GM18502 (cell line): ENCODE measurements around the gene MTHFD1.
A peak's percentile ranks its signal among the peaks of the same experiment; 100 is the strongest.

Experiments
- ATAC-seq: cut with Tn5 transposase; IDR thresholded peaks from one replicate; pipeline ENCODE4 v1.9.1; 2021; ENCODE audit warnings: mild to moderate bottlenecking; ENCODE audit not compliant: unreplicated experiment, poor library complexity

MTHFD1 gene

DNA sequence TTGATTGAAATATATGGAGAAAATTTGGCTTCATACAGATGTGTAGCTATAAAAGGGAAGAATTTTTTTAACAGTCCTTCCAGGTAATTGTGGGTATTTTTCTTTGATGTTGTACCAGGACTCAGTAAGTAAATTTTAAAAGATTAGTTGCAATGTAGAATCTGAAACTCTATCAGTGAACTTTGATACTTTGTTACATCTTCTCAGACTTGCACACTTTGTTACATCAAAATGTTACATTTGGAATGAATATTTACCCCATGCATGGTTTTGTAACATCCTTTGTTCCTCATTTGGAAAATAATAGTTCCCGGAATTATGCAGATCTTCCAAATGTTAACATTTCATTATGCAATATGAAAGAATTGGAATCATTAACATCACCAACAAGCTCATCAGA is 13.8 kb downstream of the MTHFD1 start:
- no peak for ATAC-seq

DNA sequence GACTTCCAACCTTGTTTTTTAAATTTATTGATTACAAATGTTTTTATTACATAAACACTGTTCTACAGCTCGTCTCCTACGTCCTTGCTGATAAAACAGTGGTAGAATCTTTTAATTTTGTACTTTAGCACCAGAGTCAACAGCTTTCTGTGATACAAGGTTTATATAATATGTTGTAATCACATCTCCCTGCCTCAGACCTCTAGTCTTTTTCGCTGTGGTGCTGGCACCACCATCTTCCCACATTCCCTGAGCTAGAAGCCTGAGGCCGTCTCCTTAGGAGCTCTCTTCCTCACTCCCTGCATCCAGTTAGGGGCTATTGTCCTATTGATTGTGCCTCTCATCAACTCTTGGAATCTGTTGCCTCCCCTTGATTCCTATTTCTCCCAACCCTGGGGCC is 17.1 kb downstream of the MTHFD1 start:
- no peak for ATAC-seq

DNA sequence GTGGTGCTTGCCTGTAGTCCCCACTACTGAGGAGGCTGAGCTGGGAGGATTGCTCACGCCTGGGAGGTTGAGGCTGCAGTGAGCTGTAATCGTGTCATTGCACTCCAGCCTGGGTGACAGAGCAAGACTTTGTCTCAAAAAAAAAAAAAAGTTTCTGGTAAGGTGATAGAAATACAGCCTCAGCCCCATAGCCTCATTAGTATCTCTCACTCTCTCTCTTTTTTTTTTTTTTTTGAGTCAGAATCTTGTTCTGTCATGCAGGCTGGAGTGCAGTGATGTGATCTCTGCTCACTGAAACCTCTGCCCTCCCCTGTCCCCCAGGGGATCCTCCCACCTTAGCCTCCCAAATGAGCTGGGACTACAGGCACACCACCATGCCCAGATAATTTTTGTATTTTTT is 19.2 kb downstream of the MTHFD1 start:
- ATAC-seq: no peak

DNA sequence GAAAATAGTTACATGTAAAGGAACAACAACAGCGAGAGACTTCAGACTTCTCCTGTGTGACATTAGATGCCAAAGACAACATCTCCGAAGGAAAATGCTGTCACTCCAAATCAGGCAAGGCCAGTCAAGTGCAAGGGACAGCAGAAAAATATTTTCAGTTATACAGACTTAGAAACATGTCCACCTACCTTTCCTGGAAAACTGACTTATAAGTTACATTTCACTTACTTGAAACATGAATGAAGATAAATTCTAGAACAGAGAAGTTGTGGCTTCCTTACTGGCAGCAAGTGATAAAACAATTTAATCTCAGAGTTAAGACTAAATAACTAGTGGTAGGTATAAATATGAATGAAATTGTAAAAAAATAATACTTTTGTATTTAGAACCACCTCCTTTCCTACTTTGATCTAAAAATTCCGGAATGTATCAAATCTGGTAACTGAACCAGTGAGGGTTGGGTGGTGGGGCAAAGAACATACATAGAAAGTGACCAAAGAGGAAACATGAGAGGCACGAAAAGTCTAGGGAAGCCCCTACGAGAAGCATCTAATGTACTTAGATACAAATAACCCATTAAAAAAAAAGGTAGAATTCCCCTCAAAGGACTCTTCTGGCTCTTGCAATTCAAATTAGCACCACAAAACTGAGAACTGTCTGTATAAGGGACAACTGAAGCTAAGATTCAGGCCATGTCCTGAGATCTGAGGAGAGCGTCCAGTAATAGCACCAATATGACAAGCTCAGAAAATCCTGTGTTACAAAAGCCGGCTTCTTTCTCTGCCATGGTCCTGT is 21.2 kb downstream of the MTHFD1 start:
- ATAC-seq: peak; percentile 58

DNA sequence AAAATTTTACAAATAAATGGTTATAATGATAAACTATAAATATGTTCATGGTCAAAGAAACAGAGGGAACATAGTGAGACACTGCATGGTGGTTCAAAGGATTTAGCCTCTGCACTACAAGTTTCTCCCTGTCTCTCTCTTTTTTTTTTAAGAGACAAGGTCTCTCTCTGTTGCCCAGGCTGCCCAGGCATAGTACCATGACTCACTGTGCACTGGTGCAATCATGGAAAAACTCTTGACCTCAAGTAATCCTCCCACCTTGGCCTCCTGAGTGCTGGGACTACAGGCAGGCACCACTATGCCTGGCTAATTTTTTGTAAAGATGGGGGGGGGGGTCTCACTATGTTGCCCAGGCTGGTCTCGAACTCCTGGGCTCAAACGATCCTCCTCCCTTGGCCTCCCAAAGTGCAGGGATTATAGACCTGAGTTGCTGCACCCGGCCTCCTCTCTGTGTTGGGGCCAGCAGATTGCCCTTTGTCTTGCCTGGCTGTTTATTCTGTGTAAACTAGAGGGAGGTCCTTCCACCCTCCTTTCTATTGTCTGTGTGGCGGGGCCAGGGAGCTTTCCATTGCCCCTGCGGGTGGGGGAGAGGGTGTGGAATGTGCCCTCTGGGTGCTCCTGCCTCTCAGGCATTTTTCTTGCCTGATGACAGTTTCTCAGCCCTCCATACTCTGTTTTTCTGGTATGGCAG is 22.1 kb downstream of the MTHFD1 start:
- ATAC-seq: no peak

- ATAC-seq: no peak
Observed at GRCh38 chr14:64411001-64411400, 22.8 kb downstream of the MTHFD1 start.

DNA sequence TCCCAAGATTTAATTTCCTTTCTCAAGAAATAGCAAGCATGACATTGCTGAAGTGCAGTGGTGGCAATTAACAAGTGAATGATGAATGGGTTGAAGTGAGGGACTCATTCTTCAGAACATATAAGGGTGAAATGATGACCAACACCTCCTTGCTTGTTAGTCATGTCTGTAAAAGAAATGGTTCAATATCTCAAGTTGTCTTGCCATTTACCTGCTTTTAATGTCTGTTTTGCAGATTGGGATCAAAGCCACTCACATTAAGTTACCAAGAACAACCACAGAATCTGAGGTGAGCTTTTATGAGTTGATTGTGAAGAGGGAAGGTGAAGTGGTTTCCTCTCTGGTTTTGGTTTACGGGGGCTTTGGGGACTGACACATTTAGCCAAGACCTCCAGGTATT is 24.1 kb downstream of the MTHFD1 start:
- no peak for ATAC-seq

- no peak for ATAC-seq
Observed at GRCh38 chr14:64416348-64416932, 28.3 kb downstream of the MTHFD1 start.

DNA sequence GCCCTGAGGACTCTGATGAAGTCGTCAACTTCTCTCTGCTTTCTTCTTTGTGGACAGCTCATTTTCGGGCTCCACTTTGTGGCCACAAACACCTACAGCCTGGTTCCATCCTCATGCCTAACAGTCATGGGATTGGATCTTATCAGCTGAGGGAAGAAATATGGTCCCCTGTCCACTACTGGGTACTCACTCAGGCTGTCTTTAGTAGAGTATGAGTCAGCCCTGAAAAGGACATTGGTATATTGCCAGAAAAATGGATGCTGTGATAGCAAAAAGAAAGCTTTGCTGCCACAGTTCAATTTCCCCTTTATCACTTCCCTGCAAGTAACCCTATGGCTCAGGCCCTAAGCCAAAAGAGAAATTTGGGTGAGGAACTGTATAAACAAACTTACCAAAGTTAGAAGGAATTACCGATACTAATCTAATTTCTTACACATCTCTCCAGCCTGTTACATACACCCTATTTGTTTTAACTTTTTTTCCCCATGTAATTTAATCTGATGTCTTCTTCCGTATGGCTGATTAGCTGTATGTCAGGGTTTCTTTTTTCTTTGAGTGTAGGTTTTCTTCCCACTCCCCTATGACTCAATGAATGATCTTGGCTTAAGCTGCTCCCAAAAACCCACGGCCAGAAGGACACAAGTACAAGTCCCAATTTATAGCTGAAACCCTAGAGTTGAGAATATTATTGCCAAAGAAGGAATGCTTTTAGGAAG is 29.1 kb downstream of the MTHFD1 start:
- no peak for ATAC-seq

DNA sequence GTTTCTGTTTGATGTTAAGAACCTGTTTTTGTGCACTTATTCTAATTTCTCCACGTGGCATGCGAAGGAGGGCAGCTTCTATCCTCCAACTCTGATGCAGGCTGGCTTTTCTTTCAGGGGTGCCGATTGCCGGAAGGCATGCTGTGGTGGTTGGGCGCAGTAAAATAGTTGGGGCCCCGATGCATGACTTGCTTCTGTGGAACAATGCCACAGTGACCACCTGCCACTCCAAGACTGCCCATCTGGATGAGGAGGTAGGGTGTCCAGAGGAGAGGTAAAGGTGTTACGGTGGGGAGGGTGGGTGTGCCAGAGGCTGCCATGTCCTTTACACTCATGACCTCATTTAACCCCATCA is 29.6 kb downstream of the MTHFD1 start:
- ATAC-seq: no peak

DNA sequence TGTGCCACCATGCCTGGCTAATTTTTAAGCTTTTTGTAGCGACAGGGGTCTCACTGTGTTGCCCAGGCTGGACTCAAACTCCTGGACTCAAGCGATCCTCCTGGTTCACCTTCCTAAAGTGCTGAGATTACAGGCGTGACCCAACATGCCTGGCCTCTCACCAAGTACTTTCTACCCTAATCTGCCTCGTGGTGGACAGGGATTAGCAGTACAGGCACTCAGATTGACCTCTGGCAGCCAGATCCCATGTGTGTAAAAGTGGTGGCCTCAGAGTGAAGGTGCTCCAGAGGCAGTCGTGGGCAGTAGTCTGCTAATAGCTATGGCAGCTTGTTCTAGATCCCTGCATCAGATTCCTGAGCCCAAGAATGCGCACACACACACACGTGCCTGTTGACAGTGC is 30.9 kb downstream of the MTHFD1 start:
- ATAC-seq: no peak

GRCh38 chr14:64421166-64421565 is 33.0 kb downstream of the MTHFD1 start:
- ATAC-seq: no peak

GRCh38 chr14:64422005-64422404 is 33.9 kb downstream of the MTHFD1 start:
- no peak for ATAC-seq

- ATAC-seq: no peak
Observed at GRCh38 chr14:64422756-64423155, 34.6 kb downstream of the MTHFD1 start.

GRCh38 chr14:64423987-64424386 is 35.8 kb downstream of the MTHFD1 start:
- ATAC-seq: no peak

- ATAC-seq: no peak
Observed at GRCh38 chr14:64434528-64434927, 46.4 kb downstream of the MTHFD1 start.

- ATAC-seq: no peak
Observed at GRCh38 chr14:64438181-64438841, 50.2 kb downstream of the MTHFD1 start.

DNA sequence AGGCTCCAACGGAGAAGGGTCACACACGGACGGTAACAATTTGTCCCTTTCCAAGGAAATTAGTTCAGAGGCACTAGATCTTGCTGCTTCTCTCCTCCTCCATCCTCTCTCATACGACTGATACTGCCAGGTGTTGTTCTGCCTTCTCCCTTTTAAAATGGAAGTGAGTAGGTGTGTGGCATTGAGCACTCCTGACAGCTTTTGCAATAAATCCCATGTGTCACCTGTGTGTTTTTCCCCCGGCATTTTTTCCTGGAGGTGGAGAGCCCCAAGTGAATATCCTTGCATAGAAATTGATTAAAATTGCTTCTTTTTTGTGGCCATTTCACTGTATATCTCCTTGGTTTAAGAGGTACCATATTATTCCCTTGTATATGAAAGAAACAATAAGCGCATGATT is 51.0 kb downstream of the MTHFD1 start:
- ATAC-seq: no peak

DNA sequence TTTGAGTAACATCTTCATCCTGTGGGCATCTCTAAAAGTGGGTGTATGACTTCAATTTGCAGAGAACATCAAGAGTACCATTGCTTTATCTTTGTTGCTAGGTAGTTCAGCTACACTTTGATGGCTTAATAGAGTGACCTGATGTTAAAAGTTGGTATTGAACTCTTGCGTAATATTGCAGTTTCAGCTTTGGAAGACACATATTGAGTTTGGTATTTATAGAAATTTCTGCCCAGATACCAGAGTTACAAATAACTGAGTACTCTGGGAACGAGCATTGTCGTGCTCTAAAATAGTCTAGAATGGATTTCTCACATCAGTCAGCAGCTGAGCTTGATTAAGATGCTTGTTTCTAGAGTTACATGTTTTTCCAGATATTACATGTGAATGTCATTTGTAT is 52.3 kb downstream of the MTHFD1 start:
- ATAC-seq: no peak

DNA sequence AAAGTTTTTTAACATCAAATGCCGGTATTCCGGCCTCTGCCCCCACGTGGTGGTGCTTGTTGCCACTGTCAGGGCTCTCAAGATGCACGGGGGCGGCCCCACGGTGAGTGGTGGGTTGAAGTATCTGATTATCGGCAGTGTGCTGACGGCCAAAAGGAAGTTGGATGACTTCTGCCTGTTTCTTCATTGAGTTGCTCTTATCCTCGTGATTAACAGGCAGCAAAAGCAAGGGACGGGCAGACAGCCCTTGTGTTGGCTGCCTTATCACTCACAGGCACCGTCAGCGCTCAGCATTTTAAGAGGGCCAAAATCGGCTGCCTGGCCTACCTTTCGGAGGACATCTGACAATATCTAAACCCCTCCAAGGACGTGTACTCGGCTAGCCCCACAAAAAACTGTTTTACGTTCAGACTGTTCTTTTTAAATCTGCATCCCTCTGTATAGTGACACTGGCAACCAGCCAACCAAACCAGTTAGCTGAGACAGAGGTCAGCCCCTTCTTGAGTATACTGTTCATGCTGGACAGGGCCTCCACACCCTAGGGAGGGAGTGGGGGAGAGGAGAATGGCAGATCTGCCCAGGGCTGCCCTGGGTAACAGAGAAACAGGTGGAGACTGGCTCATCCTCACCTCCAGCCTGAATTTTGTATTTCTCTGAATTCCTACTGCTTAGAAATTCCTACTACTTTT is 54.3 kb downstream of the MTHFD1 start:
- ATAC-seq: no peak
